HG03460 (cell line): ENCODE measurements around the gene LTB.
"Not testable (repeated sequence)": the region's sequence is repeated elsewhere in the genome, so short reads cannot be mapped to it uniquely, and the experiment has no call there.

Experiments used
- ATAC-seq: cut with Tn5 transposase; IDR thresholded peaks from one replicate; pipeline ENCODE4 v1.9.1; 2021; ENCODE audit not compliant: unreplicated experiment

LTB gene

DNA sequence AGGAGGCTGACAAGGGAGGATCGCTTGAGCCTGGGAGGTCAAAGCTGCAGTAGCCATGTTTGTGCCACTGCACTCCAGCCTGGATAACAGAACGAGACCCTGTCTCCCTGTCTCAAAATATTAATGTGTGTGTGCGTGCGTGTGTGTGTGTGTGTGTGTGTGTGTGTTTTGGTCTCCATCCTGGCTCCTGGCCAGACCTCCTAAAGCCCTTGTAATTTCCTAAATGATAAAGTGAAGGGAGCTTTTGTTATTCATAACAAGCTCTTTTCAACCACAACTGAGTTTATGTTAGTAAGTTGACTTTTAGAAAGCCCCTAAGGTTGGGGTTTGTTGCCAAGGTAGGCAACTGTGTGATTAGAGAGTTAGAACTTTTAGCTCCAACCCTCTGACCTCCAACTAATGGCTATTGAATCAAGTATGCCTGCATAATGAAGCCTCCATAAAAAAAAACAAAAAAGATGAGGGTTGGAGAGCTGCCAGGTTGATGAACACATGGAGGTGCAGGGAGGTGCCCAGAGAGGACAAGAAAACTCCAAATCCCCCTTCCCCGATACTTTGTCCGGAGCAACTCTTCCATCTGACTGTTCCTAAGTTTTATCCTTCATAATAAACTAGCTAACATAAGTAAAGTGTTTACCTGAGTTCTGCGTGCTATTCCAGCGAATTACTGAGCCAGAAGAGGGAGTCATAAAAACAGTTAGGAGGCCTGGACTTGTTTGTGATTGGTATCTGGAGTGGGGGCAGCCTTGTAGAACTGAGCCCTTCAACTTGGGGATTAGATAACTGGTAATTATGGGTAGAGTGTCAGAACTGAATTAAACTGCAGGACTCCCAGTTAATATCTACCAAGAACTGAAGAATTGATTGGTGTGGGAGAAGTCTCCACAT lies 27.5 kb upstream of the LTB start:
- no peak for ATAC-seq

DNA sequence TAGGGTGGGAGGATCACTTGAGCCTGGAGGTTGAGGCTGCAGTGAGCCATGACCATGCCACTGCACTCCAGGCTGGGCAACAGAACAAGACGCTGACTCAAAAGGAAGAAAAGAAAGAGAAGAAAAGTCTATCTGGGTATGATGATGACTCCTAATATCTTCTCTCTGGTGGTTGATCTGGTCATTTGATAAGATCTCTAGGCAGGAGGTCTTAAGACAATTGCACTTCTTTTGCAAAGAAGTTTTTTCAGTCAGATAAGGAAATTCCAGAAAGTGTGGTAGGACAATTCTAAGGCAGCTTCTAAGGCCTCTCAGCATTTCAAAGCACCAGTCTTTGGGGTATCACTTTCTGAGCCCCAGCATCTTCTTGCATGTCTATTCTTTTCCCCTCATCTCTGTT lies 25.1 kb upstream of the LTB start:
- ATAC-seq, result no peak

DNA sequence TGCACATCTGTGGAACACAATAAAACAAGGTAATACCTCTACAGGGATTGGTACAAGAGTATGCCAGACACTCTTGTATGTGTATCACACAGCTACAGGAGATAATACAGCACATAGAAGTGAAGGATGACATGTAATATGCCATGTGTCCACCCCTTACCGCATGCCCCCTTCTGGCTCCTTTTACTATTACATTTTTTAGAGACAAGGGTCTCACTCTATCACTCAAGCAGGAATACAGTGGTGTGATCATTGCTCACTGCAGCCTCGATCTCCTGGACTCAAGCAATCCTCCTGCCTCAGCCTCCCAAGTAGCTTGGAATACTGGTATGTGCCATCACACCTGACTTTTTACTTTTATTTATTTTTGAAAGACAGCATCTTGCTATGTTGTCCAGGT lies 14.8 kb upstream of the LTB start:
- ATAC-seq, result no peak

DNA sequence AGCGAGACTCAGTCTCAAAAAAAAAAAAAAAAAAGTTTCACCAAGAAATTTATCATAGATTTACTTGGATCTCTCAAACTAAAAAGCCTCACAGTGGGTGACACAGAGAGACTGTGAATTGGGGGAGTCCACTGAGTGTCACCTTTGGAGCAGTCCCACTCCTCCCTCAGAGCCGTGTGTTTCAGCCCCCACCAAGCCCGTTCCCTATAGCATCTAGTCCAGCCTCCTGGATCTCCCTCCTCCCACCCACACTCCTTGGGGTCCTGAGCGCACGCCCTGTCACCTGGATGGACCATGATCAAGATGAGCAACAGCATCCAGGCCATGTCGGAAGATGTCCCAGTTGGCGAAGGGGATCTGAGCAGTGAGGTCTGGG lies 10.2 kb upstream of the LTB start:
- no peak for ATAC-seq

DNA sequence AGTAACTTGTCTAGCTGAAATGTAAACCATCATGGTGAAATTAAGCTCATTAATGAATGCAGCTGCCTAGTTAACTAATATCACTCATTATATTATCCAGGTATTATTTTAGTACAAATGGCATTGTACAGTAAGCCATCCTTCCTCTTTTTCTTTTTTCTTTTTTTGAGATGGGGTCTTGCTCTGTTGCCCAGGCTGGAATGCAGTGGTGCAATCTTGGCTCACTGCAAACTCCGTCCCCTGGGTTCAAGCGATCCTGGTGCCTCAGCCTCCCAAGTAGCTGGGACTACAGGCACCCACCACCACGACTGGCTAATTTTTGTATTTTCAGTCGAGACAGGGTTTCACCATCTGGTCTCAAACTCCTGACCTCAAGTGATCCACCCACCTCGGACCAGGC lies 8.5 kb upstream of the LTB start:
- not testable (repeated sequence) for ATAC-seq

DNA sequence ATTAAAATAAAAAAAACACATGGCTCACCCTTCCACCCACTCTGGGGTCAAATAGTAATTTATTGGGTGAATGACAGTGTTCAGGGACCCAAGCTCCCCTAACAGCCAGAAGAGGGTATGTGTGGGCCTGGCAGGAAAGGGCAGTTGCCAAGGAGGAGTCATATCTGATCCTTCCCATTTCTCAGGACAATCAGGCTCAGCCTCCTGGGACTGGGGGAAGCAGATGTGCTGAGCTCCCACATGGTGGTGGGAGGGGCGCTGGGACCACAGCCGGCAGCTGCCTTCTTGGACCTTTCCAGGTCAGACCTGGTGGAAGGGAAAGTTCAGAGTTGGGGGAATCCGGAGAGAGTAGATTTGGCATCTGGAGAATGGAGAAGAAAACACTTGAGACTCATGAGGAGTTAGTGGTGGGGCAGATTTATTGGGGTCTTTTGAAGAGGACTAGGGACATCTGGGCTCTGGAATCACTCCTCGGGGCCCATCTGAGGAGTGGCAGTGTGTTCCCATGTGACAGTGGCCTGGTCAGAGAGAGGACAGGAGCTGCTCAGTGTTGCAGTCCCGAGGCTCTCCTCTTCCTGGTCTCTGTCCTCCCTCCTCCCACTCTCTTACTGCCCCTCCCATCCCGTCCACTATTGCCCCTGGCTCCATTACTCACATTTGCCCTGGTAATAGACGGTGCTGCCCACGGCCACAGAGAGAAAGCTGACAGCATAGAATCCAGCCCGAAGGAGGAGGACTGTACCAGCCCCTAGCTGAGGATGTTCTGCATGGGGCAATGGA lies 6.8 kb upstream of the LTB start:
- ATAC-seq, result no peak

DNA sequence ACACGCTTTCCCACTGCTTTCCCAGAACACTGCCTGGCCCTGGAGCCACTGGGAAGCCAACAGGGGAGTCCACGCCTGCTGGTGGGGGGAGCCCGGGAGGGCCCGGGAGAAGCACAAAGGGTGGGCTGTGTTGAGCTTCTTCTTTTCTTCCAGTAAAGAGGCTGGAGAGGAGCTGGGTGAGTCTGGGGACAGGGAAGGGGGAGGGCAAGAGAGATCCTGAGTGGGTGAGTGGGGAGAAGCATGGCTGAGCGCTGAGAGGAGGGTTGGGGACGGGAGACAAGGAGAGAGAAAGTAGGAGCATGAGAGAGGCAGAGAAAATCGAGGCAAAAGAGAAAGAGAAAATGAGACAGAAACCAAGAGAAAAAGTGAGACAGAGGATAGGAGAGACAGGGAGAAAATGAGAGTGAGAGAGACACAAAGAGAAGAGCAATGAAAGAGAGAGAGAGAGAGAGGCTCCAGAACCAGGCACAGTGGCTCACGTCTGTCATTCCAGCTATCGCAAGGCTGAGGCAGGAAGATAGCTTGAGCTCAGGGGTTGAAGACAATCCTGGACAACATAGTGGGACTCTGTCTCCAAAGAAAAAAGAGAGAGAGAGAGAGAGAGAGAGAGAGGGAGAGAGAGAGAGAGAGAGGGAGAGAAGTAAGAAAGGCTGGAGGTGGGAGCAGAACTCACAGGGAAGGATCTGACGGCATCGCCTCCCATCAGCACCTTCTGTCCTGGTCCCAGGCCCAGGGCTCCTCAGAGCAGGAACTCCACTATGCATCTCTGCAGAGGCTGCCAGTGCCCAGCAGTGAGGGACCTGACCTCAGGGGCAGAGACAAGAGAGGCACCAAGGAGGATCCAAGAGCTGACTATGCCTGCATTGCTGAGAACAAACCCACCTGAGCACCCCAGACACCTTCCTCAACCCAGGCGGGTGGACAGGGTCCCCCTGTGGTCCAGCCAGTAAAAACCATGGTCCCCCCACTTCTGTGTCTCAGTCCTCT lies 5.9 kb upstream of the LTB start:
- ATAC-seq, result no peak

DNA sequence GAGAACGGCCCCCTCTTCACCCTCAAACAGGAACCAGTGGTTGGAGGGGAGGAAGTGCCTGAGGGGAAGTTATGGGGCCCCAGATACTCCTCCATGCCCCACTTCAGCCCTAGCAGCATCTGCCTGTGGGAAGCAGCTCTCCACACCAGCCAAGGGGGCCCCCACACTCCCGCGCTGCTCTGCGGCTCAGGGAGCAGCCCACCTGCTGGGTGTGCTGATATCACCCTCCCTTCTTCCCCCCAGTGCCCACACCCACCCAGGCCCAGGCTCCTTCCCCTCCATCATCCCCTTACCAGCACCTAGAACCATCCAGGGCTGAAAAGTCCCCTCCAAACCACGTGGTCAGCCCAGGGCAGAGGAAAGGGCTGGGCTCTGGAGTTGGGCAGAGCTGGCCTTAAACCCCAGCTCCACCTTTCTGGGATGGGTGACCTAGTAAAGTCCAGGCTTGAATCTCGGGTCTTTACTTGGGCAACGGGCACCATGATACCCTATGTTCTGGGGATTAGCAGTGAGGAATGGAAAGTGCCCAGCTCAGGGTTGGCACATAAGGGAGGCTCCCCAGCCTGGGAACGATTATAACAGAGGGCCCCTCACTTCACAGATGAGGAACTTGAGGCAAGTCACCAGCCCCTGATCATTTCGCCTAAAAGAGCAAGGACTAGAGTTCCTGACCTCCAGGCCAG lies 4.5 kb upstream of the LTB start:
- ATAC-seq, result no peak

DNA sequence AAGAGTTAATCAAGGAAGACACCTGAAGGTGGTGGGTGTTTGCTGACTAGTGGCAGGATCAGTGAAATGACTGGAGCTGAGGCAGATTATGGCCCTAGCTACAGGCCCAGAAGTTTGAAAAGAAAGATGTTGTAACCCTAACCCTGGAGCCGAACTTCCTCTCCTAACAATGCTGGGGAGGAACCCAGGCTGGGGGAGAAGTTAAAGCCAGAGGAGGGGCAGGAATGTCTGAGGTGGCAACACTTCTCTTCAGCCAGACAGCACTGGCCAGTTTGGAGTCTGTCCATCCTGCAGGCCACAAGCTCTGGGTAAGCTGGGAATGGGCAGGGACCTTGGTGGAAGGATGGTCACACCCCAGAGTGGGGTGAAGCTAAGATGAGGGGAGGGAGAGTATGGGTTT lies 3.8 kb upstream of the LTB start, which contains the start of gene LST1:
LST1 (plus strand) TSS at position 270 of the 400 bp plus-strand sequence. CDS start 1,023 bp downstream, outside the sequence.
- ATAC-seq, result no peak

DNA sequence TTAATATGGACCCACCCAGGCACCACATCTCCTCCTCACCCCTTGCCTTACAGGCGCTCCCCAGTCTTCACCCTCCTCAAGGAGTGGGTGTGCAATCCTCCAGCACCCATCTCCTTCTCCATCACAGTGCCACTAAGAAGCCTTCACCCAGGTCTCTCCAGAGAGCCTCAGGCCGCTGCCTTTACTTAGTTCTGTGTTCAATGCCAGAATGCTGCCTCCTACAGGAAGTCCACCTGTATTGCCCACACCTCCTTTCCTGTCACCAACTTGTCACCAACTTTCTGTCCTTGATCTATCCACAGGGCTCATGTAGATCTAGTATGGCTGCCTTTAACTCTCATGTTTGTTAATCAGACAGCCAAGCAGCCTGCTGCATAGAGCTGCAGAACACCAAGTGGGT lies 3.3 kb upstream of the LTB start:
- no peak for ATAC-seq

DNA sequence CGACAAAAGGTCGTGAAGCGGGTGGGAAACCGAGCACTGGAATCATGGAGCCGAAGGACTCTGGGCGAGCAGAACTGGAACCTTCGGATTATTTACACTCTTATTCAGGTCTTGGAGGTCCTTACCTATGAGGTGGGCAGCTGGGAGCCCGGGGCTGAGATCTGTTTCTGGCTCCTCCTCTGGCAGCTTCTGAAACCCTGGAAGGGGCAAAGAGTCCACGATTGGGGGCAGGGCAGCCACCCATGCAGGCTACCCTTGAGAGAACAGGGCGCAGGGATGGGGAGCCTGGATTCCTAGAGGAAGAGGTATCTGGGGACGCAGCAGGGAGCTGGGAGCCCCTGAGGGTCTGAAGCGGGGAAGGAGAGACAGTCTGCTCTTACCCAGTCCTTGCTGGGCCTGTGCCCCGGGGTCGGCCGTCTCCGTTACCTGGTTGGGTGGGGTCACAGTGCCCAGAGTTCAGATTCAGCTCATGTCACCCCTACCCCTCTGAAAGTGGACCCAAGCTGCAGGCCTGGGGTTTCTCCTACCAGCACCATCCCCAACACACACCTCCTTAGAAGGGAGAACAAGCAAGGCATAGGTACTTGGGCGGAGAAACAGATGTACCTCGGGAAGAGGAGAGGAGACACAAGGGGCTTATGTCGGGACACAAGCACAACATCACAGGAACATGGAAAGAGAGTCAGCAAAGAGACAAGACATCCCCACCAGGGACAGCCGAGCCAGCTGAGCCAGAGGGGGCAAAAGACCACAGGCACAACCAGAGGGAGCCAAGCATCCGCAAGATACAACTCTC lies 592 bp downstream of the LTB start:
- no peak for ATAC-seq

DNA sequence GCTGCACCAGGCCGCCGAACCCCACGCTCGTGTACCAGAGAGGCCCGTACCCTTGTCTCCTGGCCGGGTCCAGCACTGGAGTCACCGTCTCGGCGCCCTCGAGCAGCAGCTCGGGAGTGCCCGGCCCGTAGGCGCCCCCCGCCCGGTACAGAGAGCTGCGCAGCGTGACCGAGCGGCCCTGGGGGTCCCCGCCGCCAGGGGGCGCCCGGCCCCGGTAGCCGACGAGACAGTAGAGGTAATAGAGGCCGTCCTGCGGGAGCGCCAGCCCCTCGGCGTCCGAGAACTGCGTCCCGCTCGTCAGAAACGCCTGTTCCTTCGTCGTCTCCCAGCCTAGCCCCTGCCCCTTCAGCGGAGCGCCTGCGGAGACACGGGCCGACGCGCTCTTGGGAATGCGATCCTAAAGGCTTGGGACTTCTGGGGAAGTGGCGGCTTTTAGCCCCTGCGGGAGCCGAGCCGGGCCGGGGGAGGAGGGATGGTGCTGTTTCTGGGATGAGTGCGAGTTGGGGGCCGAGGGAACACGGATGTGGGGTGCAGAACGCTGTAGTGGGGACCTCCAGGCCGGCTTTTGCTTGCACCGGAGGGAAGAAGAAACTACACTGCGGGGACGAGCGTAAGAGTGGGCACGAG lies 1.3 kb downstream of the LTB start:
- peak; percentile 45 for ATAC-seq

DNA sequence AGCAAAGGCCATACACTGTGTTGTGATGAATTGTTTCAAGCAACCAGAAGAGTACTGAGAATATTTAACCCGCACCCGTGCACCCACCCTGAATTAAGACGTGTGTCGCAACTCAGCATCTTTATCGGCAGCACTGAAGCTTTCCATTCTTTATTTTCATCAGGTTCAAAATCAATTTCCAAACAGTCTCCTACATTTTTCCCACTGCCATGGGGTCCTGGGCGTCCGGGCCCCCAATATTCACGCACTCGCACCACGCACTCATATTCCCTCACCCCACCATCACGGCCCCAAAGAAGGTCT lies 1.8 kb downstream of the LTB start:
- no peak for ATAC-seq

DNA sequence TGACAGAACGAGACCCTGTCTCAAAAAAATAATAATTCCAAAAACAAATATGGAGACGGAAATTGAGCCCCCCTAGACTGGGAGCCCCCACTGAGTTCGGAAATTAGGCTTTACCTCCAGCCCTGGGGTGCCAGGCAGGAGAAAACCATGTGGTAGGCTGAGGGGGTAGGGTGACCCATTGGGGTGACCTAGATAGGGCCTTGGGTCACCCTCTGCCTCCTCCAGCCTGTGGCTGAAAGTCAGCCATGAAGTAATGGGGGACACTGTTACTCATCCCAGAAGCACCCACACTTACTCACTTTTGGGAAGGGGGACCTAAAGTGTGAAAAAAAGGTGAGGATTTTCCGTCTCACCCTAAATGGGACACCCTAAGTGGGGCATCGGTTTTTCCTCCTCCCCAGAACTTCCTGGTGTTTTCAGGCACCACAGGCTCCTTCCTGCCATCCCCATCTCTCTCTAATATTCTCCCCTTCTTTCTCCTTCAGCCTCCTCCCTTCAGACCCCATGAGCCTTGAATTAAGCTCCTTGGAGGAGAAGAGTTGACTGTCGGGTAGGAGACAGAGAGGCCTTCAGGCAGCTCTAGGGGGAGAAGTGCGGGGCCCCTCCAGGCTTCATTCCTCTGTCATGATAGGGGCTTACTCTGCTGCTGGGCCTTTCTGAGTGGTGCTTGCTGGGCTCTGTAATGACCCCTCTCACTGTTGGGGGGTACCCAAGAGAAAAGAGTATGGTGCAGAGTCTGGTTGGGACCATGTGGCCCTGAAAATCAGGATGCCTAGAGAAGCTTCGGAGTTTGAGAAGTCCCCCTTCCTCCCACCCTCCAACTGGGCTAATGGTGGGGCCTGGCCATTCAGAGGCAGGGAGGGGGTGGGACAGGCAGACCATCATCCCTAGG lies 2.4 kb downstream of the LTB start:
- no peak for ATAC-seq

DNA sequence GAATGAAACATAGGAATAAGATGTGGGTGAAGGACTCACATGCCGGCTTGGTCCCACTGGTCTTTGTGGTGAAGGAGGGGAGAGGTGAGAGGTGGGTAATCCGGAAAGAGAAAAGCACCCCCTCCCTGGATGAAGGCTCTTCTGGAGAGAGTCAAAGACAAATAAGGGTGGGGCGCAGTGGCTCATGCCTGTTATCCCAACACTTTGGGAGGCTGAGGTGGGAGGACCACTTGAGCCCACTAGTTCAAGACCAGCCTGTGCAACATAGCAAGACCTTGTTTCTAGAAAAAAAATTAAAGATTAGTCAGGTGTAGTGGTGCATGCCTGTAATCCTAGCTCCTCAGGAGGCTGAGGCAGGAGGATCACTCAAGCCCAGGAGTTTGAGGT lies 3.1 kb downstream of the LTB start:
- ATAC-seq, result no peak

DNA sequence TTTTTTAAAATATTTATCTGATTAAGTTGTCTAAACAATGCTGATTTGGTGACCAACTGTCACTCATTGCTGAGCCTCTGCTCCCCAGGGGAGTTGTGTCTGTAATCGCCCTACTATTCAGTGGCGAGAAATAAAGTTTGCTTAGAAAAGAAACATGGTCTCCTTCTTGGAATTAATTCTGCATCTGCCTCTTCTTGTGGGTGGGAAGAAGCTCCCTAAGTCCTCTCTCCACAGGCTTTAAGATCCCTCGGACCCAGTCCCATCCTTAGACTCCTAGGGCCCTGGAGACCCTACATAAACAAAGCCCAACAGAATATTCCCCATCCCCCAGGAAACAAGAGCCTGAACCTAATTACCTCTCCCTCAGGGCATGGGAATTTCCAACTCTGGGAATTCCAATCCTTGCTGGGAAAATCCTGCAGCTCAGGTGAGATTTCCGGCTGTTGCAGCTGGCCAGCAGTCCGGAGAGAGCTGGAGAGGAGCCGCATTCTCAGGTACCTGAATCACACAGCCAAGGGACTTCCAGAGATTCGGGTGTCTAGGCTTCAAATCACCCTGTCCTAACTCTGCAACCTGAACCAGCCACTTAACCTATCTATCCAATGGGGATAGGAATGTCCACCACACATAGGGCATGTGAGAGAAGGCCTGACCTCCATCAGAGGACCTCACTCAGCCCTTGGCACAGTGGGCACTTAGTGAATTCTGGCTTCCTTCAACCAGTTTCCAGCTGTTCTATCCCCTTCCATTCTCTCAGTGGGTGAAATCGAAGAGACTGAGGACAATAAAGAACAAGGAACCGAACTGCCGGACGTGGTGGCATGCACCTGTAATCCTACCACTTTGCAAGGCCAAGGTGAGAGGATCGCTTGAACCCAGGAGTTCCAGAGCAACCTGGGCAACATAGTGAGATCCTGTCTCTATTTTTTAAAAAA lies 3.8 kb downstream of the LTB start:
- no peak for ATAC-seq

DNA sequence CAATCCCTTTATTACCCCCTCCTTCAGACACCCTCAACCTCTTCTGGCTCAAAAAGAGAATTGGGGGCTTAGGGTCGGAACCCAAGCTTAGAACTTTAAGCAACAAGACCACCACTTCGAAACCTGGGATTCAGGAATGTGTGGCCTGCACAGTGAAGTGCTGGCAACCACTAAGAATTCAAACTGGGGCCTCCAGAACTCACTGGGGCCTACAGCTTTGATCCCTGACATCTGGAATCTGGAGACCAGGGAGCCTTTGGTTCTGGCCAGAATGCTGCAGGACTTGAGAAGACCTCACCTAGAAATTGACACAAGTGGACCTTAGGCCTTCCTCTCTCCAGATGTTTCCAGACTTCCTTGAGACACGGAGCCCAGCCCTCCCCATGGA lies 4.7 kb downstream of the LTB start:
- ATAC-seq, result no peak
